H1 (cell line): ENCODE data around the gene TBC1D22A. TPM values are rescaled to one million over a fixed set of nuclear protein-coding genes. Genes with fewer than 3 reads are reported as not detected.
A peak's percentile ranks its signal among the peaks of the same experiment; 100 is the strongest.

Source experiments
- CTCF ChIA-PET: fragments of 300-600 bp; sonication (Branson Sonifier 250); formaldehyde crosslinking; loops from one replicate; lab custom pipeline; 2021; ENCODE audit not compliant: partially characterized antibody; lab: Charles Lee
- POLR2A ChIA-PET: fragments of 300-600 bp; sonication (Branson Sonifier 250); formaldehyde crosslinking; loops from one replicate; lab custom pipeline; 2021; ENCODE audit warnings: inconsistent platforms; ENCODE audit not compliant: partially characterized antibody; lab: Charles Lee
- DNase-seq, 2 experiments: peaks; one replicate each; pipeline versions ENCODE4 v3.0.0 to v3.0.0-alpha.2; 2010 to 2022; ENCODE audit warnings: low spot score in 2 of 2, low read depth in 1 of 2, mixed read lengths in 1 of 2
- FAIRE-seq: peaks from 2 replicates; lab custom pipeline; 2011; peaks lifted over from hg19 to GRCh38; lab: Jason Lieb, UNC
- H2AFZ ChIP-seq: 2 replicates; pipeline ENCODE4 v1.8.1; 2012; ENCODE audit warnings: low read length, inconsistent platforms
- H2AK5ac ChIP-seq: 2 replicates; pipeline ENCODE4 v1.6.1; 2013; ENCODE audit warnings: low read depth, low read length
- H2BK120ac ChIP-seq: replicated peaks from 2 replicates; pipeline ENCODE3; 2013; ENCODE audit warnings: low read depth, low read length, inconsistent platforms
- H2BK12ac ChIP-seq: 2 replicates; pipeline ENCODE4 v1.6.1; 2013; ENCODE audit warnings: low read depth, low read length
- H2BK15ac ChIP-seq: 2 replicates; pipeline ENCODE4 v1.6.1; 2013; ENCODE audit warnings: low read length
- H2BK20ac ChIP-seq: 2 replicates; pipeline ENCODE4 v1.6.1; 2013; ENCODE audit warnings: low read length
- H2BK5ac ChIP-seq: 2 replicates; pipeline ENCODE4 v1.6.1; 2013; ENCODE audit warnings: low read depth, low read length
- H3K14ac ChIP-seq: 2 replicates; pipeline ENCODE4 v1.6.1; 2013; ENCODE audit warnings: inconsistent platforms; ENCODE audit not compliant: insufficient read length
- H3K18ac ChIP-seq: 2 replicates; pipeline ENCODE4 v1.6.1; 2013; ENCODE audit warnings: low read length; ENCODE audit errors: extremely low read depth
- H3K23ac ChIP-seq: 2 replicates; pipeline ENCODE4 v1.6.1; 2013; ENCODE audit warnings: inconsistent platforms; ENCODE audit not compliant: insufficient read length
- H3K23me2 ChIP-seq: 2 replicates; pipeline ENCODE4 v1.6.1; 2013; ENCODE audit warnings: low read depth, low read length
- H3K27ac ChIP-seq: 2 replicates; pipeline ENCODE4 v1.6.1; 2011; ENCODE audit warnings: low read depth, low read length, inconsistent platforms
- H3K27me3 ChIP-seq, 4 experiments: replicated peaks in 1 of 4; 1 replicate in 1 of 4; 2 replicates in 3 of 4; pipeline versions ENCODE4 v1.6.1 to v1.8.1; 2011 to 2013; ENCODE audit warnings: low read length in 3 of 4, mild to moderate bottlenecking in 3 of 4, inconsistent platforms in 2 of 4, mixed read lengths in 2 of 4, moderate library complexity in 1 of 4; ENCODE audit not compliant: control insufficient read depth in 3 of 4, insufficient read depth in 3 of 4; ENCODE audit errors: extremely low read depth in 1 of 4
- H3K36me3 ChIP-seq, 4 experiments: 2 replicates each; pipeline versions ENCODE4 v1.6.1 to v1.8.1; 2011 to 2013; ENCODE audit warnings: mild to moderate bottlenecking in 4 of 4, low read length in 3 of 4, moderate library complexity in 2 of 4, control low read depth in 1 of 4, inconsistent platforms in 1 of 4; ENCODE audit not compliant: insufficient read depth in 4 of 4, control insufficient read depth in 2 of 4
- H3K4ac ChIP-seq: replicated peaks from 2 replicates; pipeline ENCODE3; 2013; ENCODE audit warnings: low read length, low read depth, mixed read lengths, inconsistent platforms; ENCODE audit not compliant: insufficient read length
- H3K4me1 ChIP-seq, 4 experiments: replicated peaks in 1 of 4; 1 replicate in 1 of 4; 2 replicates in 3 of 4; pipeline versions ENCODE4 v1.6.1 to v1.8.1; 2011 to 2013; ENCODE audit warnings: low read length in 3 of 4, inconsistent platforms in 2 of 4, mixed read lengths in 1 of 4; ENCODE audit not compliant: insufficient read depth in 4 of 4, control insufficient read depth in 3 of 4
- H3K4me2 ChIP-seq, 2 experiments: 2 replicates each; pipeline versions ENCODE4 v1.6.1 to v1.8.1; 2011 to 2013; ENCODE audit warnings: low read depth in 2 of 2, low read length in 2 of 2, control low read depth in 1 of 2, inconsistent platforms in 1 of 2, mild to moderate bottlenecking in 1 of 2; ENCODE audit not compliant: insufficient read depth in 1 of 2
- H3K4me3 ChIP-seq, 4 experiments: fragments of 200-600, 300-600 bp in 1 of 4; sonication (generic), shearing (Covaris generic), sonication (Bioruptor Twin) in 1 of 4; 2 replicates each; pipeline versions ENCODE4 v1.5.1 to v1.8.1; 2011 to 2016; ENCODE audit warnings: low read length in 4 of 4, low read depth in 3 of 4, control low read depth in 2 of 4, inconsistent platforms in 2 of 4, mild to moderate bottlenecking in 2 of 4, mixed read lengths in 1 of 4, moderate library complexity in 1 of 4; ENCODE audit not compliant: insufficient read depth in 2 of 4; ENCODE audit errors: extremely low read depth in 1 of 4
- H3K56ac ChIP-seq: replicated peaks from 2 replicates; pipeline ENCODE3; 2013; ENCODE audit warnings: low read depth, mild to moderate bottlenecking, mixed read lengths, low read length, inconsistent platforms; ENCODE audit not compliant: insufficient read length
- H3K79me1 ChIP-seq: 2 replicates; pipeline ENCODE4 v1.6.1; 2013; ENCODE audit warnings: low read depth, low read length, control low read depth
- H3K79me2 ChIP-seq, 2 experiments: 2 replicates each; pipeline versions ENCODE4 v1.6.1 to v1.8.1; 2012 to 2013; ENCODE audit warnings: low read length in 2 of 2, mild to moderate bottlenecking in 2 of 2, inconsistent platforms in 1 of 2; ENCODE audit not compliant: insufficient read depth in 2 of 2, control insufficient read depth in 1 of 2
- H3K9ac ChIP-seq, 4 experiments: replicated peaks in 1 of 4; 1 replicate in 1 of 4; 2 replicates in 3 of 4; pipeline versions ENCODE4 v1.6.1 to v1.8.1; 2011 to 2013; ENCODE audit warnings: low read depth in 3 of 4, low read length in 3 of 4, control low read depth in 2 of 4, mild to moderate bottlenecking in 2 of 4, moderate library complexity in 2 of 4, inconsistent platforms in 1 of 4; ENCODE audit errors: extremely low read depth in 1 of 4
- H3K9me3 ChIP-seq, 2 experiments: 2 replicates each; pipeline versions ENCODE4 v1.6.1 to v1.8.1; 2012 to 2013; ENCODE audit warnings: mild to moderate bottlenecking in 2 of 2, moderate library complexity in 2 of 2, control low read depth in 1 of 2, inconsistent platforms in 1 of 2, low read depth in 1 of 2, low read length in 1 of 2, mixed read lengths in 1 of 2; ENCODE audit not compliant: insufficient read depth in 2 of 2
- H4K20me1 ChIP-seq, 2 experiments: replicated peaks in 1 of 2; 2 replicates each; pipeline versions ENCODE3 to v1.8.1; 2011 to 2013; ENCODE audit warnings: inconsistent platforms in 2 of 2, low read length in 2 of 2, mild to moderate bottlenecking in 1 of 2; ENCODE audit not compliant: insufficient read depth in 2 of 2, control insufficient read depth in 1 of 2
- H4K5ac ChIP-seq: 2 replicates; pipeline ENCODE4 v1.6.1; 2013; ENCODE audit warnings: low read length, low read depth, mixed read lengths, inconsistent platforms; ENCODE audit not compliant: insufficient read length
- H4K8ac ChIP-seq: 2 replicates; pipeline ENCODE4 v1.8.0; 2013; ENCODE audit warnings: mild to moderate bottlenecking, moderate library complexity, low read length, inconsistent platforms; ENCODE audit not compliant: insufficient read depth; ENCODE audit errors: extremely low read depth
- H4K91ac ChIP-seq: replicated peaks from 2 replicates; pipeline ENCODE3; 2013; ENCODE audit warnings: low read length, mixed read lengths, inconsistent platforms; ENCODE audit not compliant: insufficient read length
- BRCA1 ChIP-seq: IDR thresholded peaks from 2 replicates; pipeline ENCODE4 v1.6.1; 2012; ENCODE audit warnings: low read depth, low read length, improper control_type of control experiment
- CBX5 ChIP-seq: fragments of 300-800, 300-1000 bp; sonication (generic); IDR thresholded peaks from 2 replicates; pipeline ENCODE4 v1.7.1; 2016; ENCODE audit warnings: antibody characterized with exemption, low read length, low read depth
- E2F6 ChIP-seq: IDR thresholded peaks from 2 replicates; pipeline ENCODE4 v1.6.1; 2012; ENCODE audit warnings: inconsistent platforms
- JUND ChIP-seq: IDR thresholded peaks from 2 replicates; pipeline ENCODE4 v1.6.1; 2011; ENCODE audit warnings: mild to moderate bottlenecking, improper control_type of control experiment, low read length
- KDM1A ChIP-seq: fragments of 200-600, 300-600 bp; sonication (generic); IDR thresholded peaks from 2 replicates; pipeline ENCODE4 v1.7.1; 2016; ENCODE audit warnings: mild to moderate bottlenecking, low read length, borderline replicate concordance
- NRF1 ChIP-seq: IDR thresholded peaks from 2 replicates; pipeline ENCODE4 v1.6.1; 2011; ENCODE audit warnings: mild to moderate bottlenecking, low read depth, low read length, improper control_type of control experiment
- POLR2AphosphoS5 ChIP-seq: IDR thresholded peaks from 2 replicates; pipeline ENCODE4 v1.6.1; 2011; ENCODE audit warnings: low read depth, low read length
- RAD21 ChIP-seq, 2 experiments: IDR thresholded peaks in 1 of 2; conservative IDR thresholded peaks in 1 of 2; 2 replicates each; pipeline ENCODE4 v1.6.1; 2011; ENCODE audit warnings: low read depth in 2 of 2, low read length in 2 of 2, improper control_type of control experiment in 1 of 2, inconsistent platforms in 1 of 2, mild to moderate bottlenecking in 1 of 2, moderate library complexity in 1 of 2
- RBBP5 ChIP-seq: IDR thresholded peaks from 2 replicates; pipeline ENCODE4 v1.7.1; 2012; ENCODE audit warnings: low read depth, mild to moderate bottlenecking, inconsistent platforms, low read length, moderate library complexity, borderline replicate concordance
- RXRA ChIP-seq: IDR thresholded peaks from 2 replicates; pipeline ENCODE4 v1.6.1; 2011; ENCODE audit warnings: low read depth, mild to moderate bottlenecking, low read length, moderate library complexity; ENCODE audit not compliant: insufficient read depth
- SAP30 ChIP-seq: fragments of 300-600 bp; sonication (generic); IDR thresholded peaks from 2 replicates; pipeline ENCODE4 v1.7.1; 2012; ENCODE audit warnings: low read length, moderate library complexity, mild to moderate bottlenecking, inconsistent platforms; ENCODE audit not compliant: insufficient read depth, insufficient replicate concordance
- SP2 ChIP-seq: IDR thresholded peaks from 2 replicates; pipeline ENCODE4 v1.6.1; 2012; ENCODE audit warnings: mild to moderate bottlenecking, low read length, inconsistent platforms
- SUZ12 ChIP-seq: fragments of 200-600 bp; sonication (generic); IDR thresholded peaks from 2 replicates; pipeline ENCODE4 v1.6.1; 2012; ENCODE audit warnings: mild to moderate bottlenecking, inconsistent platforms, low read length, moderate library complexity, mixed read lengths
- TBP ChIP-seq: IDR thresholded peaks from 2 replicates; pipeline ENCODE4 v1.6.1; 2011; ENCODE audit warnings: low read depth, low read length, improper control_type of control experiment
- WGBS, 2 experiments: shearing (Covaris generic) in 1 of 2; methylation state at CpG; one replicate each; pipeline versions ENCODE4 v1.1.6 to v1.1.7; 2013 to 2015; ENCODE audit warnings: low lambda C conversion rate in 2 of 2, mixed read lengths in 2 of 2, inconsistent platforms in 1 of 2, low coverage in 1 of 2, missing lambda C conversion rate in 1 of 2; ENCODE audit not compliant: insufficient replicate concordance in 2 of 2, insufficient coverage in 1 of 2, insufficient read length in 1 of 2; ENCODE audit errors: extremely low coverage in 1 of 2, missing lambda C conversion rate in 1 of 2; 5-methylcytosine and 5-hydroxymethylcytosine counted together
- polyA plus RNA-seq, 7 experiments: library from polyadenylated mRNA; depleted of rRNA in 3 of 7; stranded (reverse) in 5 of 7; unstranded in 2 of 7; fragments of >200 nt in 5 of 7; fragments of 200-250 nt in 2 of 7; gene quantifications; 1 replicate in 5 of 7; 2 replicates in 1 of 7; 4 replicates in 1 of 7; pipeline versions ENCODE4 v1.2.1 to v1.2.3, GENCODE V29; 2011 to 2013; ENCODE audit warnings: missing spikeins in 2 of 7, mixed read lengths in 2 of 7
- total RNA-seq: library from RNA; stranded (reverse); fragmentation: NEBNext Ultra II Directional; extraction: Animal tissue kit (Norgen Biotek cat#: 25700); gene quantifications from 2 replicates; pipeline ENCODE4 v1.2.1, GENCODE V29; 2021

TBC1D22A gene
- total and polyA plus RNA-seq, 2 of the 8 experiments (the other 6 are each of a cell fraction or from before 2014, with no cell fraction given): 11.9 to 18.4 TPM

- Histone ChIP-seq H4K8ac (peak overlapping the region; percentile 72; the same call in 1 of the 2 replicates), H3K23me2 (no peaks in the 10 kb centered on the region), H3K36me3 (peaks cover 0 to 11% (median 0%) of the 10 kb centered on the region in 4 experiments; a peak in 2 of 8 replicates), H2AFZ (no peak overlapping the region), H3K4ac (no peak overlapping the region), H3K9ac (no peak overlapping the region), H4K91ac (no peak overlapping the region), H3K23ac (no peak overlapping the region), H3K56ac (no peak overlapping the region), H3K79me1 (peaks cover 6% of the 10 kb centered on the region), H4K20me1 (peaks cover 2% of the 10 kb centered on the region in 2 experiments), H3K4me1 (no peaks in the 10 kb centered on the region; a peak in 1 of 7 replicates), H3K79me2 (no peaks in the 10 kb centered on the region), H3K18ac (no peak overlapping the region), H3K4me2 (no peak overlapping the region), H2BK120ac (no peak overlapping the region), H2BK15ac (no peak overlapping the region), H2AK5ac (no peak overlapping the region), H2BK20ac (no peak overlapping the region), H3K27ac (no peak overlapping the region), H2BK5ac (no peak overlapping the region), H3K27me3 (no peaks in the 10 kb centered on the region), H3K14ac (no peak overlapping the region), H4K5ac (no peak overlapping the region), H3K4me3 (no peak overlapping the region), H3K9me3 (no peaks in the 10 kb centered on the region), H2BK12ac (no peak overlapping the region)
- ChIA-PET POLR2A (no interaction called here), CTCF (interaction anchor here (3.3 kb wide), 1 partner anchor 15 kb away, joined by 16 read pairs; no protein-coding TSS in a partner anchor)
- no peak for FAIRE-seq
- 94% methylated on average over 15 of the region's 15 CpGs; no CpG with 5 or more reads in 1 of the 2 experiments for WGBS, 2 experiments
- DNase-seq: no peak
- TF ChIP-seq RBBP5 (no peak), SP2 (no peak), SAP30 (no peak), KDM1A (no peak), BRCA1 (no peak), CBX5 (no peak), TBP (no peak), SUZ12 (no peak), POLR2AphosphoS5 (no peak), RAD21 (IDR thresholded peaks at IDR 0.05 in 1 of 2, conservative IDR thresholded peaks at IDR 0.05 in 1 of 2; ENCODE audit: low read depth in 2 of 2, low read length in 2 of 2) (no peak), NRF1 (no peak), JUND (no peak), RXRA (no peak), E2F6 (no peak)
Observed at GRCh38 chr22:46892866-46893265, 130.4 kb downstream of the TBC1D22A start.
